Sigmoid colon (tissue), 7 donors: Measurements from ENCODE around the gene PRELID3B. TPM values are rescaled to one million over a fixed set of nuclear protein-coding genes. Genes with fewer than 3 reads are reported as not detected.
A peak's percentile ranks its signal among the peaks of the same experiment; 100 is the strongest.

Experiments used
- DNase-seq: peaks from one replicate; pipeline ENCODE4 v3.0.0-alpha.2; 2019
- H3K27ac ChIP-seq, 4 donors: fragments of 200-600 bp; sonication (generic); one replicate each; pipeline ENCODE4 v1.5.1; 2016 to 2019; ENCODE audit warnings: mild to moderate bottlenecking in 1 of 4
- H3K27me3 ChIP-seq, 3 donors: fragments of 200-600 bp; sonication (generic); one replicate each; pipeline ENCODE4 v1.5.1; 2019; ENCODE audit warnings: mild to moderate bottlenecking in 1 of 3
- H3K36me3 ChIP-seq, 4 donors: fragments of 200-600 bp; sonication (generic); one replicate each; pipeline ENCODE4 v1.5.1; 2016 to 2019
- H3K4me1 ChIP-seq, 4 donors: fragments of 200-600 bp; sonication (generic); one replicate each; pipeline ENCODE4 v1.5.1; 2017 to 2019
- H3K4me3 ChIP-seq, 4 donors: fragments of 200-600 bp; sonication (generic); one replicate each; pipeline ENCODE4 v1.5.1; 2017 to 2019; ENCODE audit warnings: mild to moderate bottlenecking in 2 of 4, moderate library complexity in 1 of 4
- H3K9me3 ChIP-seq, 4 donors: fragments of 200-600 bp in 3 of 4; sonication (generic) in 3 of 4; one replicate each; pipeline versions ENCODE4 v1.5.1 to v1.6.1; 2013 to 2019
- EP300 ChIP-seq, 4 donors: sonication (generic); formaldehyde crosslinking; IDR thresholded peaks; one replicate each; pipeline ENCODE4 v1.6.1; 2017; ENCODE audit warnings: antibody characterized with exemption in 4 of 4
- POLR2A ChIP-seq, 2 donors: fragments of 450-650 bp; IDR thresholded peaks; one replicate each; pipeline ENCODE4 v1.6.1; 2016; ENCODE audit warnings: antibody characterized with exemption in 2 of 2, mild to moderate bottlenecking in 2 of 2, moderate library complexity in 2 of 2
- POLR2AphosphoS5 ChIP-seq, 4 donors: sonication (generic); formaldehyde crosslinking; IDR thresholded peaks; one replicate each; pipeline ENCODE4 v1.6.1; 2017; ENCODE audit warnings: antibody characterized with exemption in 4 of 4
- WGBS, 2 donors: extraction: QIAGEN DNeasy Blood & Tissue Kit; methylation state at CpG; one replicate each; pipeline ENCODE4 v1.1.7; 2013; 5-methylcytosine and 5-hydroxymethylcytosine counted together
- intact Hi-C: fragments of 100-400 bp; cut with DNase I; formaldehyde crosslinking; loops from one replicate; pipeline ENCODE4 v1.15.1; 2023
- polyA plus RNA-seq, 3 donors: library from polyadenylated mRNA; stranded (reverse); fragments of 200-250 nt; gene quantifications; one replicate each; pipeline ENCODE4 v1.2.3, GENCODE V29; 2013
- total RNA-seq, 4 donors: library from RNA; depleted of rRNA; stranded (reverse); fragments of >200 nt; gene quantifications; one replicate each; pipeline ENCODE4 v1.1.0, GENCODE V29; 2016
- TF ChIP-seq, protein P1 (sequence below), 4 experiments: fragments of 450-650 bp in 3 of 4; fragments of 200-600 bp in 1 of 4; IDR thresholded peaks; one replicate each; pipeline ENCODE4 v1.5.1; 2016 to 2019; ENCODE audit warnings: antibody characterized with exemption in 4 of 4, mild to moderate bottlenecking in 3 of 4, moderate library complexity in 2 of 4
- donor health status: healthy with polysubstance abuse.
- donor health status: Bipolar disorder and iron deficiency.
- donor health status: healthy.

Gene PRELID3B
- total and polyA plus RNA-seq, 7 donors = 27.4 to 189 (median 43.9) TPM

DNA sequence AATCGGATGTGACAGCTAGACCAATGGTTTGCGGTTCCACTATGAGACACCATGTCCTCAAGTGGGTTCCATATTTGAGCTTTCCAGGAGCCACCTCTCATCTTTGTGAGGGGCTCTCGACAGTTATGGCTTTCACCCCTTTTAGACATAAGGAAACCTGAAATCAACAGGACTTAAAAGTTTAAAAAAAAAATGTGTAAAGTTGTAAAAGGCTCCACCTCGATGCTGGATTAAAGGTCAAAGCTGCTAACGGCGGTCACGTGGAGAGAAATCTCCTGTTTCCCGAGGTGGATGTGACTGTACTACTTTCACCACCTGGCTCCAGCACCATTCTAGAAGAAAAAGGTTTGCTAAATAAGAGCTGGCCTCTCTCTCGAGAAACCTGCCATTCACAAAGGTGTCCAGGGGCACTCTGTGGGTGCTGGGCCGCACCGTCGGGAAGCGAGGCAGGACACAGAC, 11.0 kb downstream of the PRELID3B start:
- no peaks in the 10 kb centered on the region for H3K27me3 ChIP-seq
- H3K4me1 ChIP-seq = peaks cover 0 to 56% (median 53%) of the 10 kb centered on the region in 4 donors
- peaks cover 11 to 66% (median 26%) of the 10 kb centered on the region in 4 donors for H3K36me3 ChIP-seq

DNA sequence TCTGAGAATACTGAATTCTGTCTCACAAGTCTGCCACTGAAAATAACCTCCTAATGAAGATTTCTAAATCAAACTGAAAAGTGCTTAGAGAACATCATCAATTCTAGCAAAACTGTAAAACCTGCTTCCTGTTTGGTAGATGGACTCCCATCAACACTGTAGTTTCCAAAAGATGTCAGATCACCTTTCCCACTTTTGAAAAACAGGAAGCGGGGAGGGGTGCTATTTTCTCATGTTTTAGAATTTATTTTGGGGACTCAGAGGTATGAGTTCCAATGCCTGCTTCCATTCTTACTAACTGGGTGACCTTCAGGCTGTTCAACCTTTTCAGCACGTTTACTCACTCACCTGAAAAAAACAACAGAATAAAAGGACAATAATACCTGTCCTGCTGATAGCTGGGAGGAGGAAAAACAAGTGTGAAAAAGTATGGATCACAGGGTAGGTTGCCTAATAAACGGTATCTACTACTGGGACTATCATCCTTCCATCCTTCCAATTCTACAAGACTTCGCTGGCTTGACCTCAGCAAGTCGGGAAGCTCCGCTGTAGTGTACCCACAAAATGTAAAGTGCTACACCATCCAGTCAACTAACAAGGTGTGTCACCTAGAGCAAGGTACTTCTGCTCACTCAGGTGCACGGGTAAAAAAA, 11.5 kb downstream of the PRELID3B start:
- Histone ChIP-seq H3K4me1 (peaks cover 0 to 58% (median 54%) of the 10 kb centered on the region in 4 donors), H3K27ac (peak overlapping the region; percentile 88 to 94 (median 92)), H3K27me3 (no peaks in the 10 kb centered on the region), H3K36me3 (peaks cover 8 to 66% (median 25%) of the 10 kb centered on the region in 4 donors), H3K4me3 (peak overlapping the region; percentile 77 to 88 (median 82)), H3K9me3 (no peaks in the 10 kb centered on the region)
- intact Hi-C loops = loop anchor here (5.0 kb wide), 1 partner anchor 49 kb away; the partner anchor contains the start of gene NELFCD
- 43 to 60% methylated on average over 7 of the region's 7 CpGs for WGBS, 2 donors
- DNase-seq = no peak
- no peak for TF ChIP-seq EP300 (IDR thresholded peaks at IDR 0.05)
- no peak for TF ChIP-seq POLR2AphosphoS5 (IDR thresholded peaks at IDR 0.05)
- TF ChIP-seq, protein P1, sequence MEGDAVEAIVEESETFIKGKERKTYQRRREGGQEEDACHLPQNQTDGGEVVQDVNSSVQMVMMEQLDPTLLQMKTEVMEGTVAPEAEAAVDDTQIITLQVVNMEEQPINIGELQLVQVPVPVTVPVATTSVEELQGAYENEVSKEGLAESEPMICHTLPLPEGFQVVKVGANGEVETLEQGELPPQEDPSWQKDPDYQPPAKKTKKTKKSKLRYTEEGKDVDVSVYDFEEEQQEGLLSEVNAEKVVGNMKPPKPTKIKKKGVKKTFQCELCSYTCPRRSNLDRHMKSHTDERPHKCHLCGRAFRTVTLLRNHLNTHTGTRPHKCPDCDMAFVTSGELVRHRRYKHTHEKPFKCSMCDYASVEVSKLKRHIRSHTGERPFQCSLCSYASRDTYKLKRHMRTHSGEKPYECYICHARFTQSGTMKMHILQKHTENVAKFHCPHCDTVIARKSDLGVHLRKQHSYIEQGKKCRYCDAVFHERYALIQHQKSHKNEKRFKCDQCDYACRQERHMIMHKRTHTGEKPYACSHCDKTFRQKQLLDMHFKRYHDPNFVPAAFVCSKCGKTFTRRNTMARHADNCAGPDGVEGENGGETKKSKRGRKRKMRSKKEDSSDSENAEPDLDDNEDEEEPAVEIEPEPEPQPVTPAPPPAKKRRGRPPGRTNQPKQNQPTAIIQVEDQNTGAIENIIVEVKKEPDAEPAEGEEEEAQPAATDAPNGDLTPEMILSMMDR (IDR thresholded peaks at IDR 0.05) = no peak
- TF ChIP-seq POLR2A (IDR thresholded peaks at IDR 0.05) = no peak

More for the DNA sequence above, 11.0 kb downstream of the PRELID3B start:
- Histone ChIP-seq H3K9me3 (no peaks in the 10 kb centered on the region), H3K4me3 (peak overlapping the region; percentile 77 to 88 (median 82)), H3K27ac (peak overlapping the region; percentile 88 to 94 (median 92))
- TF ChIP-seq, protein P1 (IDR thresholded peaks at IDR 0.05) = no peak
- TF ChIP-seq POLR2A (IDR thresholded peaks at IDR 0.05) (no peak), EP300 (IDR thresholded peaks at IDR 0.05) (no peak), POLR2AphosphoS5 (IDR thresholded peaks at IDR 0.05) (no peak)
- intact Hi-C loops = loop anchor here (1.0 to 5.0 kb wide), 4 partner anchors 11 to 139 kb away; partner anchors contain the start of genes CTSZ, NELFCD and PRELID3B
- DNase-seq = no peak
- WGBS, 2 donors = 3 to 11% methylated on average over 13 of the region's 13 CpGs

DNA sequence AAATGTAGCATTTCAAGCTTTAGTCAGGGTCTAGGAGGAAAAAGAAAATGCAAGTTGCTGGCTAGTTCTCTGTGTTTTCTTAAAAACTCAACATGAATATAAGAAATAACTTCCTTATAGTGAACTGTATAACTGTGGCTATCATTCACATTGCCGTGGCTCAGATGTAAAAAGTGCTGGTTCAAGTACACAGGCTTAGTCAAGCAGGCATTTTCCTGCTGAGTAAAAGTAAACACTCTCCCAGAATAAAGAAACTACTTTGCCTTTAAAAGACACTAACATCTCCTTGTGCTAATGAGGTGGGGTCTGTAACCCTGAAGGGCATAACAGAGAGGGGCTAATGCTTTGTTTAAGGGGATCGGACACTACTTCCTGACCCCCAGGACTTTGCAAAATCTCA, 13.8 kb downstream of the PRELID3B start:
- peak overlapping the region in 2 of 4 donors; percentile 3 to 4 for H3K4me3 ChIP-seq
- intact Hi-C loops = no loop called here
- peak overlapping the region in 1 of 4 donors; percentile 27 for H3K27ac ChIP-seq
- no peaks in the 10 kb centered on the region for H3K9me3 ChIP-seq
- H3K4me1 ChIP-seq = peaks cover 0 to 58% (median 54%) of the 10 kb centered on the region in 4 donors
- no peaks in the 10 kb centered on the region for H3K27me3 ChIP-seq
- WGBS, 2 donors = 28 to 49% methylated on average over 2 of the region's 2 CpGs
- no peak for DNase-seq
- no peak for TF ChIP-seq POLR2A (IDR thresholded peaks at IDR 0.05)
- peaks cover 15 to 66% (median 24%) of the 10 kb centered on the region in 4 donors for H3K36me3 ChIP-seq

DNA sequence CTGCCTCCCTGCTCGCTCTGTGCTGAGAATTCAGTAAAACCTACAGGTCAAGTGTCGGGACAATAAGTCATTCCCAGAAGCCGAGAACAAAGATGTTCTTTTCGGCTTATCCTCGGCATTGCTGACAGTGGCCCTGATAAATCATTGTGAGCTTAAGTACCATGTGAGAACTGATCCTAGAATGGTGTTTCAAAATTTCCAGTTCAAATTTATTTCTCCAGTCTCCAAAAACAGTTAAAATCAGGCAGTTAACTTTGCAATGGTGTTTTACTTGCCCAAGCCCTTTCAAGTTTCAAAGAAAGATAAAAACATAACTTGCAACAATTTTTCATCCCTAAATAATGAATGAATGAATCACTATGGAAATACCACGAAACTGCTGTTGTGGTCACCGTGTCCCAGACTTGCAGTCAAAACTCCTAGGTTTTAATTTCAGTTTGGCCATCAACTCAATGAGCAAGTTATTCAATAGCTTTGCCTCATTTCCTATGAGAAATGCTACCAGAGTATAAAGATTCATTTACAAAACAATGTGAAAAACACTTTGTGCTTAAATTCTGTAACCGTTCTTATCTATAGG, 14.8 kb downstream of the PRELID3B start:
- Histone ChIP-seq H3K4me1 (peaks cover 0 to 54% (median 52%) of the 10 kb centered on the region in 4 donors), H3K27me3 (no peaks in the 10 kb centered on the region), H3K36me3 (peaks cover 19 to 73% (median 33%) of the 10 kb centered on the region in 4 donors), H3K4me3 (no peak overlapping the region), H3K27ac (no peak overlapping the region), H3K9me3 (no peaks in the 10 kb centered on the region)
- intact Hi-C loops = no loop called here
- TF ChIP-seq EP300 (IDR thresholded peaks at IDR 0.05) (no peak), POLR2AphosphoS5 (IDR thresholded peaks at IDR 0.05) (no peak), POLR2A (IDR thresholded peaks at IDR 0.05) (no peak)
- TF ChIP-seq, protein P1 (IDR thresholded peaks at IDR 0.05) = no peak
- DNase-seq = no peak
- 90 to 91% methylated on average over 8 of the region's 8 CpGs for WGBS, 2 donors
